Adrenal gland (tissue), 5 donors: ENCODE data around the gene GALNT9.

Experiments
- CTCF ChIP-seq, 6 experiments: fragments of 450-650 bp in 4 of 6; fragments of 200-600 bp in 2 of 6; sonication (generic) in 1 of 6; IDR thresholded peaks; 1 replicate in 5 of 6; 2 replicates in 1 of 6; pipeline versions ENCODE4 v1.5.1 to v1.8.0; 2016 to 2021; ENCODE audit warnings: antibody characterized with exemption in 6 of 6, mild to moderate bottlenecking in 2 of 6, moderate library complexity in 1 of 6
- POLR2A ChIP-seq, 2 donors: fragments of 450-650 bp; IDR thresholded peaks; one replicate each; pipeline ENCODE4 v1.6.1; 2017; ENCODE audit warnings: antibody characterized with exemption in 2 of 2, mild to moderate bottlenecking in 2 of 2, moderate library complexity in 1 of 2
- donor health status: DM: no; HTN: no; CAD: no.

GRCh38 chr12:132376464-132376830 is 47.1 kb upstream of the GALNT9 start:
- TF ChIP-seq CTCF (IDR thresholded peaks at IDR 0.05), result no peak
- TF ChIP-seq POLR2A (IDR thresholded peaks at IDR 0.05), result no peak
